Effector CD8-positive, alpha-beta T cell (primary cell): Measurements from ENCODE around the gene NCLN.
"Not testable (repeated sequence)": the region's sequence is repeated elsewhere in the genome, so short reads cannot be mapped to it uniquely, and the experiment has no call there.

Experiments
- DNase-seq: peaks from one replicate; lab custom pipeline; 2025; lab: John Stamatoyannopoulos, UW

The NCLN gene

GRCh38 chr19:3198901-3199700 is 13.4 kb downstream of the NCLN start:
- DNase-seq: no peak

DNA sequence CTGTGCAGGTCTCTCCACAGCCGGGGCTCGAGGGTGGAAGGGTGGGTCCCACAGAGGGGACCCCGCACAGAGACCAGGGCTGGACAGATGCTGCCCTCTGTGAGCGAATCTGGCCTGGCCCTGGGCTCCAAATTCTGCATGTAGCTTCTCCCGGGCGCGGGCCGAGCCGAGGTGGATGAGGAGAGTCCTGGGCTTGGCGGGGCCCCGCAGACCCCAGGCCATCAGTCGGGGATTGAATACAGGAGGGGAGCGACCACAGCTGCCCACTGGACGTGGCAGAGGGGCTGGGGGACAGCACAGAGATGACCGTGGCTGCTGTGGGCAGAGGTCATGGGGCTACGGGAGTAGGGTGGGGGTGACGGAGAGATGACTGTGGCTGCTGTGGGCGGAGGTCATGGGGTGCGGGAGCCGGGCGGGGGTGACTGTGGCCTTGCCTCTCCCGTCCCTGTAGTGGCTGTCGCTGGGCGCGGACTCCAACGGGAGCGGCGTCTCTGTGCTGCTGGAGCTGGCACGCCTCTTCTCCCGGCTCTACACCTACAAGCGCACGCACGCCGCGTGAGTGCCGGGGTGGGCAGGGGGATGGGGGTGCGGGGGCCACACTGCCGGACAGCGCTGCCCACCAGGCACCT is 15.5 kb downstream of the NCLN start:
- no peak for DNase-seq

- DNase-seq: no peak
These were observed 16.2 kb downstream of the NCLN start for GRCh38 chr19:3201911-3202310.

DNA sequence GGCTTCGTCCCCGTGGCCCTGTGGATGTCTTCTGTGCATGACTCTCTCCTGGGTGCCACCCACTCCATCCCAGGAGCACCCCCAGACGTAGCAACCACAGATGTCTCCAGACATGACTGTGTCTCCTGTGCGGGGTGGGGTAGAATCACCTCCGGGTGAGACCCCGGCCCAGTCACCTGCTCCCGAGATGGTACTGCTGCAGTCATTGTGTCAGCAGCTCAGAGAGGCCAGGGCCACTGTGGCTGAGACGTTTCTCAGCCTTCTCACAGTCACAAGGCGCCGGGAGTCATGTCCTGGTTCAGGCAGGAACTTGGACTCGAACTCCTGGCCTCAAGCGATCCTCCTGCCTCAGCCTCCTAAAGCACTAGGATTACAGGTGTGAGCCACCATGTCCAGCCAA is 16.6 kb downstream of the NCLN start:
- no peak for DNase-seq

- not testable (repeated sequence) for DNase-seq
These were observed 17.2 kb downstream of the NCLN start for GRCh38 chr19:3202895-3203294.

- no peak for DNase-seq
These were observed 18.3 kb downstream of the NCLN start for GRCh38 chr19:3203805-3204645.

DNA sequence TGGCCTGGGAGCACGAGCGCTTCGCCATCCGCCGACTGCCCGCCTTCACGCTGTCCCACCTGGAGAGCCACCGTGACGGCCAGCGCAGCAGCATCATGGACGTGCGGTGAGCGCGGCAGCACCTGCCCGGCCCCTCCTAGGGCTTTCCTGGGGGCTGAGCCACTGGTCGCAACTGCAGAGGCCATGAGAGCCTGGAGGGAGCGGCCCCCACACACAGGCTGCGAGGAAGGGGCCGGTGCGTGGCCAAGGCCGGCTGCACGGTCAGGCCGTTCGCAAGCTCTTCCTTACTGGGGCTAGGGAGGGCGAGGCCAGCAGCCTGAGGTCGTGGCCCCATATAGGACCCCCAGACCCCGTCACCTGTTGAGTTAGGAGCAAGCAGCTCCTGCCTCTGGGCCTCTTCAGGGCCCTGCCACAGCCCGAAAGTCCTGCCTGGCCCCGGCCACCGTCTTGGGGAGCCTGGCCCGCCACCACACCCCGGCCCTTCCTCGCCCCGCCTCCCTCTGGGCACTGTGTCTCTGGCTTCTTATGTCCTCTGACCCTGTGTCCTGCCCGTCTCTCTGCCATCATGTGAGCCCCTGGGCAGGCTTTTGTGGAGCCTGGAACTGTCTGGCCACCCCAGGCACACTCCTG is 19.0 kb downstream of the NCLN start:
- no peak for DNase-seq

GRCh38 chr19:3206216-3206953 is 20.7 kb downstream of the NCLN start:
- no peak for DNase-seq

DNA sequence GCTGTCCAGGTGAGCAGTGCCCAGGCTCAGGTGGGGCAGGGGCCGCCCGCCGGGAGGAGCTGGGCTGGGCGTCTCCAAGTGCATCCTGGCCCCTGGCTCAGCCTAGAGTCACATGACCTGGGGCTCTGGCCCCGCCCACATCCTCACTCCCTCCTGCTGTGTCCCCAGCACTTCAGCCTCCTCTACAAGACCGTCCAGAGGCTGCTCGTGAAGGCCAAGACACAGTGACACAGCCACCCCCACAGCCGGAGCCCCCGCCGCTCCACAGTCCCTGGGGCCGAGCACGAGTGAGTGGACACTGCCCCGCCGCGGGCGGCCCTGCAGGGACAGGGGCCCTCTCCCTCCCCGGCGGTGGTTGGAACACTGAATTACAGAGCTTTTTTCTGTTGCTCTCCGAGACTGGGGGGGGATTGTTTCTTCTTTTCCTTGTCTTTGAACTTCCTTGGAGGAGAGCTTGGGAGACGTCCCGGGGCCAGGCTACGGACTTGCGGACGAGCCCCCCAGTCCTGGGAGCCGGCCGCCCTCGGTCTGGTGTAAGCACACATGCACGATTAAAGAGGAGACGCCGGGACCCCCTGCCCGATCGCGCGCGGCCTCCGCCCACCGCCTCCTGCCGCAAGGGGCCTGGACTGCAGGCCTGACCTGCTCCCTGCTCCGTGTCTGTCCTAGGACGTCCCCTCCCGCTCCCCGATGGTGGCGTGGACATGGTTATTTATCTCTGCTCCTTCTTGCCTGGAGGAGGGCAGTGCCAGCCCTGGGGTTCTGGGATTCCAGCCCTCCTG is 21.9 kb downstream of the NCLN start:
- no peak for DNase-seq

GRCh38 chr19:3208317-3209207 is 22.8 kb downstream of the NCLN start:
- DNase-seq: no peak

DNA sequence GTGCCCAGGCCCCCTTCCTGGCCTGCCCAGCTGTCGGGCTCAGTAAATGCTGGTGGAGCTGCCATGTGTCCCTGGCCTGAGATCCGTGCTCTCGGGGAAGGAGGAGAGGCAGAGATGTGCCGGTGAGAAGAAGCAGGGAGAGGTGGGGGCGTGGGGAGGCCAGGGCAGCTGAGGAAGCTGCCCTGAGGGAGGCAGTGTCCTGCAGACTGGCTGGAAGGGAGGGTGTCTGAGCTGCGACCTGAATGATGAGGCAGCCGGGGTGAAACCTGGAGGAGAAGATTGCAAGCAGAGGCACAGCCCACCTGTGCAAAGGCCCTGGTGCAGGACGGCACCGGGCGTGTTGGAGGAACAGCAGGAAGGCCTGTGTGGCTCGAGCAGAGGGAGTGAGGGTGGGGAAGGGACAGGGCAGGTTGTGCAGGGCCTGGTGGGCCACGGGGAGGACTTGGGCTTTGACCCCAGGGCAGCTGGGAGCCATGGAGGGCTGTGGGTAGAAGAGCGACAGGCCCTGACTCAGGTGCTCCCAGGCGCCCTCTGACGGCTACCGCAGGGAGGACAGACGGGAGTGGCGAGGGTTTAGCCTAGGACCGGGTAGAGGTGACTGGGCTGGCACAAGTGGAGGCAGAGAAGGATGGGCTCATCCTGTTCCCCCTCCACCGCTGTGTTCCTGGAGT is 24.8 kb downstream of the NCLN start:
- DNase-seq: peak; percentile 45

DNA sequence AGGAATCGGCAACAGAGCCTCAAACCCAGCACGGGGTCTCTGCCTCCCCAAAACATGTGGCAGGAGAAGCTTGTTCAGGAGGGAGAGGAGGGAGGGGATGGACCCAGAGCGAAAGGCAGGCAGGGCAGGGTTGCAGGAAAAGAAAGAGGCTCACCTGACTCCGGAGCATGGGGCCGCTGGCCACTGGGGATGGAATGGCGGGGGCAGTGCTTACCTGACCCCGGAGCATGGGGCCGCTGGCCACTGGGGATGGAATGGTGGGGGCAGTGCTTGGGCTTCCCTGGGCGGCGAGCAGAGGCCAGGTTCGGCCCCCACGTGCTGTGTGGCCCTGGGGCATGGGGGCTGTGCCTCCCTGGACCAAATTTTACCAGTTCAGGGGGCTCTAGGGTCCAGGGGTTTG is 25.5 kb downstream of the NCLN start:
- no peak for DNase-seq

- no peak for DNase-seq
These were observed 27.4 kb downstream of the NCLN start for GRCh38 chr19:3213159-3213558.

DNA sequence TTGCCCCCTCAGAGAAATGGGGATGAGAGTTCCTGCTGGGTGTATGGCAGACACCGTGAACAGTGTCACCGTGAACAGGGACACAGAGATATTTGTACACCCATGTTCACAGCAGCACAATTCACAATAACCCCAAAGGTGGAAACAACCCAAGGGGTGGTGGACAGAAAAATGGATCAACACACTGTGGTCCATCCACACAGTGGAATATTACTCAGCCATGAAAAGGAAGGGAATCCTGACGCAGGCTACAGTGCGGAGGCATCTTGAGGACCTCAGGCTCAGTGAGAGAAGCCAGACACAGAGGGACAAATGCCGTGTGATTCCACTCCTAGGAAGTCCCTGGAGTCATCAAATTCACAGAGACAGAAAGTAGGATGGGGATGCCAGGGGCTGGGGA is 31.1 kb downstream of the NCLN start:
- DNase-seq: no peak

DNA sequence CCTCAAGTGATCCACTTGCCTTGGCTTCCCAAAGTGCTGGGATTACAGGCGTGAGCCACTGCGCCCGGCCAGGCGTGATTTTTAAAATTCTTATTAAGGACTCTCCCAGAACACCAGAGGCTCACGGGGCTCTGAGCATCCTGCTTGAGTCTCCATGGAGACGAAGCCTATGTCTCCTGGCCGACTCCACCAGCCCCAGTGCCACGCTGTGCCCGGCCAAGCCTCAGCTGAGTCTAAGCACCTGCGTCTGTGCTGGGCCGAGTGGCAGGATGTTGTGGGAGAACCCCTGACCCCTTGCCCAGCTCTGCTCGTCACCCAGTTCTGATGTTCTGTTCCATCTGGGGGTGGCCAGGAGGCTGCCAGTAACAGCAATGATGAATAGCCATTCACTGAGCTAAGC is 34.8 kb downstream of the NCLN start:
- DNase-seq: no peak

GRCh38 chr19:3221576-3221975 is 35.8 kb downstream of the NCLN start:
- not testable (repeated sequence) for DNase-seq

GRCh38 chr19:3222709-3223108 is 37.0 kb downstream of the NCLN start:
- no peak for DNase-seq

GRCh38 chr19:3224346-3225168 is 38.8 kb downstream of the NCLN start, which contains the start of gene CELF5:
CELF5 (plus strand) TSS chr19:3224661; CDS start chr19:3224740, 79 bp downstream.
- peak; percentile 56 for DNase-seq
